ENCODE data around the gene HCRT. TPM values are rescaled to one million over a fixed set of nuclear protein-coding genes. Genes with fewer than 3 reads are reported as not detected.

HCRT gene
- polyA plus RNA-seq, 1 of the 3 experiments (the other 2 are of a cell fraction) = not detected

DNA sequence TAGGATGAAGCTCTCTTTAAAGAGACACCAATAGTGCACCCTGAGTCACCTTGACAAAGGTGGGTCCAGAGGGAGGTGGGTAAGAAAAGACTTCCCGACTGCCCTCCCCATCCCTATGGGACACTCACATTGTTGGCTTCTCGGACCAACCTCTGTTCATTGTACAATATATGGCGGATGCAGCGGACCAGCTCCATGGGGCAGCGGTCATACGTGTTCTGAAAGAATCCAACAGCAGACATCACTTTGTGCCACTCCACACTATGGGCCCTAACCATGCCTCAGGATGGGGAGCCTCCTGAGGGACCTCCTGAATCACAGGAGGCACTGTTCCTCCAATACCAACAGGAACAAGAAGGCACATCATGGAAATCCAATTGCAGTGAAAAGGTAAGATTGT, 39.4 kb upstream of the HCRT start (continued):
- TF ChIP-seq, protein P1, sequence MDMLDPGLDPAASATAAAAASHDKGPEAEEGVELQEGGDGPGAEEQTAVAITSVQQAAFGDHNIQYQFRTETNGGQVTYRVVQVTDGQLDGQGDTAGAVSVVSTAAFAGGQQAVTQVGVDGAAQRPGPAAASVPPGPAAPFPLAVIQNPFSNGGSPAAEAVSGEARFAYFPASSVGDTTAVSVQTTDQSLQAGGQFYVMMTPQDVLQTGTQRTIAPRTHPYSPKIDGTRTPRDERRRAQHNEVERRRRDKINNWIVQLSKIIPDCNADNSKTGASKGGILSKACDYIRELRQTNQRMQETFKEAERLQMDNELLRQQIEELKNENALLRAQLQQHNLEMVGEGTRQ (IDR thresholded peaks at IDR 0.05; ENCODE audit: borderline replicate concordance, low read depth, low read length) = no peak
- TF ChIP-seq FOSL2 (IDR thresholded peaks at IDR 0.05; ENCODE audit: borderline replicate concordance, low read depth) = no peak
- TF ChIP-seq RAD21 (IDR thresholded peaks at IDR 0.05; ENCODE audit: low read length) = no peak
- TF ChIP-seq, protein P2, sequence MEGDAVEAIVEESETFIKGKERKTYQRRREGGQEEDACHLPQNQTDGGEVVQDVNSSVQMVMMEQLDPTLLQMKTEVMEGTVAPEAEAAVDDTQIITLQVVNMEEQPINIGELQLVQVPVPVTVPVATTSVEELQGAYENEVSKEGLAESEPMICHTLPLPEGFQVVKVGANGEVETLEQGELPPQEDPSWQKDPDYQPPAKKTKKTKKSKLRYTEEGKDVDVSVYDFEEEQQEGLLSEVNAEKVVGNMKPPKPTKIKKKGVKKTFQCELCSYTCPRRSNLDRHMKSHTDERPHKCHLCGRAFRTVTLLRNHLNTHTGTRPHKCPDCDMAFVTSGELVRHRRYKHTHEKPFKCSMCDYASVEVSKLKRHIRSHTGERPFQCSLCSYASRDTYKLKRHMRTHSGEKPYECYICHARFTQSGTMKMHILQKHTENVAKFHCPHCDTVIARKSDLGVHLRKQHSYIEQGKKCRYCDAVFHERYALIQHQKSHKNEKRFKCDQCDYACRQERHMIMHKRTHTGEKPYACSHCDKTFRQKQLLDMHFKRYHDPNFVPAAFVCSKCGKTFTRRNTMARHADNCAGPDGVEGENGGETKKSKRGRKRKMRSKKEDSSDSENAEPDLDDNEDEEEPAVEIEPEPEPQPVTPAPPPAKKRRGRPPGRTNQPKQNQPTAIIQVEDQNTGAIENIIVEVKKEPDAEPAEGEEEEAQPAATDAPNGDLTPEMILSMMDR (IDR thresholded peaks at IDR 0.05) = no peak
- TF ChIP-seq SMC3 (IDR thresholded peaks at IDR 0.05; ENCODE audit: low read depth, low read length) = no peak
- TF ChIP-seq CHD2 (IDR thresholded peaks at IDR 0.05; ENCODE audit: low read length, partially characterized antibody) = no peak
- TF ChIP-seq GABPA (IDR thresholded peaks at IDR 0.05; ENCODE audit: low read depth) = no peak
- TF ChIP-seq EP300 (IDR thresholded peaks at IDR 0.05; ENCODE audit: borderline replicate concordance in 1 of 2, low read depth in 1 of 2, low read length in 1 of 2) = no peak
- no peak for TF ChIP-seq RFX5 (IDR thresholded peaks at IDR 0.05; ENCODE audit: low read length)

DNA sequence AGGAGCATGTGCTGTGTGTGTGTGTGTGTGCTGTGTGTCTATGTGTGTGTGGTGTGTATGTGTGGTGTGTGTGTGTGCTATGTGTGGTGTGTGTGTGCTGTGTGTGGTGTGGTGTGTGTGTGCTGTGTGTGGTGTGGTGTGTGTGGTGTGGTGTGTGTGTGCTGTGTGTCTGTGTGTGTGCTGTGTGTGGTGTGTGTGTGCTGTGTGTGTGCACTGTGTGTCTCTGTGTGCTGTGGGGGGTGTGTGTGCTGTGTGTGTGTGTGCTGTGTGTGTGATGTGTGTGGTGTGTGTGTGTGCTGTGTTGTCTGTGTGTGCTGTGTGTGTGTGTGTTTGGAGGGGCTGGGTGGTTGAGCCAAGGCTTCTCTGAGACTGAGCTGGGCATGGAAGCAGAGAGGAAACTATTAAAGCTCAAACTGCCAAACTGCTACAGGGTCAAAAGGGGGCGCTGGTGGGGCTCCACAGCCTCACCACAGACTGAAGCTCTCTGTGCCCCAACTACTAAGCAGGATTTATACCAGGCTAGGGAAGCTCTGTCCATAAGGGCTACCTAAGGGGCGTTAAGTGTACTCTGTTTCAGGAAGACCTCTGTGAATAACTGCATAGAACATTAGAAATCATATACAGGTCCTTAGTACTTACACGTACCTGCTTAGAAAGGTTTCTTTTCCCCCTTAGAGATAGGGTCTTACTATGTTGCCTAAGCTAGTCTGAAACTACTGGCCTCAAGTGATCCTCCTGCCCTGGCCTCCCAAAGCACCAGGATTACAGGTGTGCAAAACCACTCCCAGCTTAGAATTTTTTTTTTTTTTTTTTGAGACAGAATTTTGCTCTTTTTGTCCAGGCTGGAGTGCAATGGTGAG, 36.9 kb upstream of the HCRT start:
- H3K9me3 ChIP-seq = no peaks in the 10 kb centered on the region
- no peaks in the 10 kb centered on the region for H3K4me1 ChIP-seq (ENCODE audit: control insufficient read depth in 1 of 2, insufficient read depth in 2 of 2, low read depth in 1 of 2, low read length in 1 of 2)
- H3K9ac ChIP-seq = no peak overlapping the region
- H3K79me2 ChIP-seq (ENCODE audit: insufficient read depth) = no peaks in the 10 kb centered on the region
- peaks cover 5 to 25% of the 10 kb centered on the region in 2 experiments for H3K36me3 ChIP-seq (replicated peaks in 1 of 2; ENCODE audit: control insufficient read depth in 1 of 2, insufficient read depth in 2 of 2, low read length in 1 of 2)
- no peak overlapping the region; a peak in 1 of 4 replicates for H3K4me3 ChIP-seq (ENCODE audit: low read depth in 2 of 2, low read length in 1 of 2)
- no peak overlapping the region for H3K27ac ChIP-seq (ENCODE audit: low read depth in 2 of 2, low read length in 1 of 2)
- POLR2A ChIA-PET = interaction anchor here (0.6 to 0.9 kb wide), 3 partner anchors 26 to 53 kb away, joined by 3 to 4 read pairs (median 4); partner anchors contain the start of gene GHDC
- H3K4me2 ChIP-seq = no peak overlapping the region
- H3K27me3 ChIP-seq (ENCODE audit: insufficient read depth) = no peaks in the 10 kb centered on the region
- CTCF ChIA-PET = interaction anchor here (0.7 to 2.4 kb wide), 44 partner anchors 10 to 459 kb away, joined by 3 to 34 read pairs (median 5); partner anchors contain the start of genes CCR10, GHDC and STAT3
- TF ChIP-seq MEF2A (IDR thresholded peaks at IDR 0.05; ENCODE audit: borderline replicate concordance, low read depth) (no peak), TEAD4 (IDR thresholded peaks at IDR 0.05; ENCODE audit: borderline replicate concordance, insufficient read depth) (no peak), SMC3 (IDR thresholded peaks at IDR 0.05; ENCODE audit: low read depth, low read length) (peak; percentile 55), SIN3A (IDR thresholded peaks at IDR 0.05; ENCODE audit: borderline replicate concordance, low read depth, low read length) (no peak), TAF1 (IDR thresholded peaks at IDR 0.05; ENCODE audit: borderline replicate concordance, low read depth, low read length) (no peak), FOSL2 (IDR thresholded peaks at IDR 0.05; ENCODE audit: borderline replicate concordance, low read depth) (no peak), RAD21 (IDR thresholded peaks at IDR 0.05; ENCODE audit: low read length) (peak; percentile 77)
- TF ChIP-seq, protein P3, sequence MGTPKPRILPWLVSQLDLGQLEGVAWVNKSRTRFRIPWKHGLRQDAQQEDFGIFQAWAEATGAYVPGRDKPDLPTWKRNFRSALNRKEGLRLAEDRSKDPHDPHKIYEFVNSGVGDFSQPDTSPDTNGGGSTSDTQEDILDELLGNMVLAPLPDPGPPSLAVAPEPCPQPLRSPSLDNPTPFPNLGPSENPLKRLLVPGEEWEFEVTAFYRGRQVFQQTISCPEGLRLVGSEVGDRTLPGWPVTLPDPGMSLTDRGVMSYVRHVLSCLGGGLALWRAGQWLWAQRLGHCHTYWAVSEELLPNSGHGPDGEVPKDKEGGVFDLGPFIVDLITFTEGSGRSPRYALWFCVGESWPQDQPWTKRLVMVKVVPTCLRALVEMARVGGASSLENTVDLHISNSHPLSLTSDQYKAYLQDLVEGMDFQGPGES (IDR thresholded peaks at IDR 0.05; ENCODE audit: low read depth, low read length) = no peak
- TF ChIP-seq, protein P2 (IDR thresholded peaks at IDR 0.05) = peak; percentile 77
- TF ChIP-seq, protein P4, sequence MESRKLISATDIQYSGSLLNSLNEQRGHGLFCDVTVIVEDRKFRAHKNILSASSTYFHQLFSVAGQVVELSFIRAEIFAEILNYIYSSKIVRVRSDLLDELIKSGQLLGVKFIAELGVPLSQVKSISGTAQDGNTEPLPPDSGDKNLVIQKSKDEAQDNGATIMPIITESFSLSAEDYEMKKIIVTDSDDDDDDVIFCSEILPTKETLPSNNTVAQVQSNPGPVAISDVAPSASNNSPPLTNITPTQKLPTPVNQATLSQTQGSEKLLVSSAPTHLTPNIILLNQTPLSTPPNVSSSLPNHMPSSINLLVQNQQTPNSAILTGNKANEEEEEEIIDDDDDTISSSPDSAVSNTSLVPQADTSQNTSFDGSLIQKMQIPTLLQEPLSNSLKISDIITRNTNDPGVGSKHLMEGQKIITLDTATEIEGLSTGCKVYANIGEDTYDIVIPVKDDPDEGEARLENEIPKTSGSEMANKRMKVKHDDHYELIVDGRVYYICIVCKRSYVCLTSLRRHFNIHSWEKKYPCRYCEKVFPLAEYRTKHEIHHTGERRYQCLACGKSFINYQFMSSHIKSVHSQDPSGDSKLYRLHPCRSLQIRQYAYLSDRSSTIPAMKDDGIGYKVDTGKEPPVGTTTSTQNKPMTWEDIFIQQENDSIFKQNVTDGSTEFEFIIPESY (IDR thresholded peaks at IDR 0.05; ENCODE audit: borderline replicate concordance, low read depth) = no peak
- no peaks in the 10 kb centered on the region for H3F3A ChIP-seq (replicated peaks; ENCODE audit: insufficient read depth)
- 49% methylated on average over 3 of the region's 3 CpGs for WGBS (ENCODE audit: low lambda C conversion rate)
- H2AFZ ChIP-seq (ENCODE audit: low read depth) = no peak overlapping the region
- DNase-seq = peak; percentile 77
- no peaks in the 10 kb centered on the region for H3K9me2 ChIP-seq
- H4K20me1 ChIP-seq (ENCODE audit: insufficient read depth) = no peaks in the 10 kb centered on the region
